Cardiac muscle cell (in vitro differentiated cells and primary cell): ENCODE data around the gene MAPK8. TPM values are rescaled to one million over a fixed set of nuclear protein-coding genes. Genes with fewer than 3 reads are reported as not detected.
A peak's percentile ranks its signal among the peaks of the same experiment; 100 is the strongest.

Source experiments
- DNase-seq, 2 donors: peaks; one replicate each; pipeline versions ENCODE4 v3.0.0 to v3.0.0-alpha.2; 2010 to 2017; ENCODE audit warnings: low read depth in 1 of 2, low spot score in 1 of 2
- H3K27ac ChIP-seq: fragments of 200-600 bp; sonication (generic); 2 replicates; pipeline ENCODE4 v1.5.1; 2016
- H3K27me3 ChIP-seq: fragments of 200-600 bp; sonication (generic); 2 replicates; pipeline ENCODE4 v1.6.0; 2016; ENCODE audit warnings: control low read depth
- H3K36me3 ChIP-seq: fragments of 200-600 bp; sonication (generic); 2 replicates; pipeline ENCODE4 v1.5.1; 2016; ENCODE audit warnings: control low read depth
- H3K4me1 ChIP-seq: fragments of 200-600 bp; sonication (generic); 2 replicates; pipeline ENCODE4 v1.8.1; 2017; ENCODE audit warnings: low read depth, mild to moderate bottlenecking, mixed run types
- H3K4me3 ChIP-seq: fragments of 200-600 bp; sonication (generic); 2 replicates; pipeline ENCODE4 v1.5.1; 2016; ENCODE audit warnings: mild to moderate bottlenecking
- H3K9me3 ChIP-seq: fragments of 200-600 bp; sonication (generic); 2 replicates; pipeline ENCODE4 v1.5.1; 2017; ENCODE audit warnings: low read depth, mild to moderate bottlenecking, control low read depth
- CTCF ChIP-seq: IDR thresholded peaks from 2 replicates; pipeline ENCODE4 v1.5.1; 2012; ENCODE audit warnings: low read depth, mild to moderate bottlenecking, low read length
- polyA plus RNA-seq: library from polyadenylated mRNA; unstranded; fragments of >200 nt; fragmentation: Nextera tagmentation; extraction: Ambion mirVana; gene quantifications from 2 replicates; pipeline ENCODE4 v1.2.1, GENCODE V29; 2016
- total RNA-seq: library from RNA; depleted of rRNA; stranded (reverse); fragments of >200 nt; gene quantifications from 2 replicates; pipeline ENCODE4 v1.2.3, GENCODE V29; 2016

MAPK8 gene
- total and polyA plus RNA-seq, 2 experiments from 2014 or later: 15.4 to 40.8 TPM

GRCh38 chr10:48390558-48390871 is 84.0 kb downstream of the MAPK8 start:
- Histone ChIP-seq H3K4me1 (peaks cover 11% of the 10 kb centered on the region), H3K27me3 (no peaks in the 10 kb centered on the region), H3K9me3 (no peaks in the 10 kb centered on the region), H3K4me3 (no peak overlapping the region), H3K36me3 (no peaks in the 10 kb centered on the region), H3K27ac (no peak overlapping the region)
- no peak for TF ChIP-seq CTCF
- DNase-seq: no peak

DNA sequence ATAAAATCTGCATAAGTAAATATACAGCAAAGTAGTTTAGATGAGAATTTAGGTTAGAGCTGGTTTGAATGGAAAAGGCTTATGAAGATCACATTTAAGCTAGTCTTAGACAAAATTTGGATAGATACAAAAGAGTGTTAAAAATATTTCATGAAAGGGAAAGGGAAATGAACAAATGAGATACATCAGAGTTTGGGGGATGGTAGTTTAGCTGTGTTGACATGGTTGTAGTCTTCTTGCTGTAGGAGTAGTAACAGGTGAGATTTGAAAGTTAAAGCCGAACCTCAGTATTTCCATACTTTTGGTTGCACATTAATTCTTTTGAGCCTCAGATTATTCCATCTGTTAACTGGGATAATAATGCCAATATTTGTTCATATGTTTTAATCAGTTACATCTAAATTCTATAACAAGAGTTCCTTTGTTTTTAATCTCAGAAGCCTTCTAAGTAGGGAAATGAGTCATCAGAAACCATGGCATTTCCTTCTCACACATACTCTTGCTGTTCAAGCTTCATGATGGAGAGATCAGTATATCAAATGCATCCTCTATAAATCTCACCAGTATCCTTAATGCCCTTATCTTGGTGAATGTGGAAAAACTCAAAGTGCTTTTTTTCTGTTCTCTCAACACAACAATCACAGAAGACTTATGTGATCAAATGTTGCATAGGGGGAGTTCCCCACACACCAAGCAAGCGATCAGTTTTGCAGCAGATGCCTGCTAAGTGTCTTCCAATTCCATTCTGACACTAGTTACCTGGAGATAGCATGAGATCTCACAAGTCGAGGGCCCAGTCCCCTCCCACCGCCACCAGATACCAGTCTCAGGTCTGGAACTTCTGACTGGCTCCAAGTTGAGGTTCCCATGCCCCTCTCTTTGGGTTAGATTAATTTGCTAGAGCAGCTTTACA is 84.7 kb downstream of the MAPK8 start:
- Histone ChIP-seq H3K9me3 (no peaks in the 10 kb centered on the region), H3K36me3 (no peaks in the 10 kb centered on the region), H3K27me3 (no peaks in the 10 kb centered on the region), H3K4me3 (no peak overlapping the region), H3K4me1 (peaks cover 11% of the 10 kb centered on the region), H3K27ac (no peak overlapping the region)
- DNase-seq: peak in 1 of 2 donors; percentile 66
- TF ChIP-seq CTCF: no peak

GRCh38 chr10:48391994-48392393 is 85.5 kb downstream of the MAPK8 start:
- no peak overlapping the region for H3K27ac ChIP-seq
- H3K27me3 ChIP-seq: no peaks in the 10 kb centered on the region
- no peak for TF ChIP-seq CTCF
- H3K9me3 ChIP-seq: no peaks in the 10 kb centered on the region
- H3K4me3 ChIP-seq: no peak overlapping the region
- peak in 1 of 2 donors; percentile 43 for DNase-seq
- H3K4me1 ChIP-seq: peaks cover 11% of the 10 kb centered on the region
- H3K36me3 ChIP-seq: no peaks in the 10 kb centered on the region

GRCh38 chr10:48398261-48398660 is 91.8 kb downstream of the MAPK8 start:
- Histone ChIP-seq H3K9me3 (no peaks in the 10 kb centered on the region), H3K4me3 (no peak overlapping the region), H3K36me3 (no peaks in the 10 kb centered on the region), H3K4me1 (peaks cover 16% of the 10 kb centered on the region), H3K27me3 (no peaks in the 10 kb centered on the region), H3K27ac (no peak overlapping the region)
- DNase-seq: no peak
- no peak for TF ChIP-seq CTCF

GRCh38 chr10:48399056-48399541 is 92.6 kb downstream of the MAPK8 start:
- H3K36me3 ChIP-seq: no peaks in the 10 kb centered on the region
- no peaks in the 10 kb centered on the region for H3K9me3 ChIP-seq
- H3K4me1 ChIP-seq: peaks cover 16% of the 10 kb centered on the region
- no peak for DNase-seq
- no peaks in the 10 kb centered on the region for H3K27me3 ChIP-seq
- no peak for TF ChIP-seq CTCF
- H3K4me3 ChIP-seq: no peak overlapping the region
- H3K27ac ChIP-seq: peak overlapping the region; percentile 51
